GM21619 (cell line): Measurements from ENCODE around the gene CELF1.

Source experiments
- ATAC-seq: cut with Tn5 transposase; IDR thresholded peaks from one replicate; pipeline ENCODE4 v1.9.1; 2021; ENCODE audit not compliant: unreplicated experiment

The CELF1 gene

DNA sequence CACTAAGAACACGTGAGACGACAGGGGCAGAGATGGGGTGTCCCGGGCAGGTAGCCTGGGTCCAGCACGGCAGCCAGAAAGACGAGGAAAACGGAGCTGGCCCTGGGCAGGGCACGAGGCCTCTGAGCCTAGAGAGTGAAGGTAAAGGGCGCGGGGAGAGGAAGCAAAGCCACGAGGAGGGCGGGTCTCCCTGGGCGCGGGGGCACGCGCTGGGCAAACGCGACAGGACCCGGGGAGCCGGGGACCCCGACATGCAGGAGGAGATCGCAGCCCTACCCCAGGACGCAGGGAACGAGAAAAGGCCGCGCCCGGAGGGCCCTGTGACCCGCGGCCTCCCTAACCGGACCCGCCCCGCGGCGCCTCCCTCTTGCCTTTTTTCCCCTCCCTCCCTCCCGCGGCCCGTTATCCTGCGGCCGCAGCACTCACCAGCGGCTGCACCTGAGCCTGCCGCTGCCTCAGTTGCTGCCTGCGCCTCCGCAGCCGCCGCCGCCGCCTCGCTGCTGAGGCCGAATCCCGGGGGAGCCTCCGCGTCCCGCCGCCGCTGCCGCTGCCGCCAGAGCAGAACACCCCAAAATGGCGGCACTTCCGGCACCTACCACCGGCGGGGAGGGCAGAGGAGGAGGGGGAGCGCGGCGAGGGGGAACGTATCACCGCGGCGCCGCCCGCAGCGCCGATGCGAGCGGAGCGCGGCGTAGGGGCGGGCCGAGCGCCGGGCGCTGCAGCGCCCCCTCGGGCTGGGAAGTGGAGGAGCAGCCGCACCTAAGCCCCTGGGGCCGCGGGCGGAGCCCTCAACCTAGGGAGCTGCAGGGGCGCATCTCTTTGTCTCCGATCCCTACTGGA lies at the start of gene CELF1:
TSS of gene CELF1 (minus strand) at position 567 of the 840 bp plus-strand sequence. CDS start 53,609 bp downstream, outside the sequence.
- peak; percentile 85 for ATAC-seq

DNA sequence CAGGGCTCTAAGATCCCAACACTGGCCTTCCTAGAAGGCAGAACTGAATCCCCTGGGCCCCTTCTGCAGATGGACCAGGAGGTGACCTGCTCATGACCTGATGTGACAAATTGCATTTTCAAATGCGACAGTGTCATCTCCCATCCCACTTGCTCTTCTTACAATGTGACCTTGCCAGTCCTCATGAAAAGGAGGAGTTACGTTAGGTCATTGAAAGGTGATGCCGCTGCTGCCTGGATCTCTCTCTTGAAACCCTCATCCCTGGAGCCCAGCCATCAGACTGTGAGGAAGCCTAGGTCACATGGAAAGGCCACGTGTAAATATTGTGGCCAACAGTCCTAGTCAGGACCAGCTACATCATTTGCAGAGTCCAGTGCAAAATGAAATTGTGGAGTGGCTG lies 47.0 kb upstream of the CELF1 start:
- ATAC-seq = no peak

DNA sequence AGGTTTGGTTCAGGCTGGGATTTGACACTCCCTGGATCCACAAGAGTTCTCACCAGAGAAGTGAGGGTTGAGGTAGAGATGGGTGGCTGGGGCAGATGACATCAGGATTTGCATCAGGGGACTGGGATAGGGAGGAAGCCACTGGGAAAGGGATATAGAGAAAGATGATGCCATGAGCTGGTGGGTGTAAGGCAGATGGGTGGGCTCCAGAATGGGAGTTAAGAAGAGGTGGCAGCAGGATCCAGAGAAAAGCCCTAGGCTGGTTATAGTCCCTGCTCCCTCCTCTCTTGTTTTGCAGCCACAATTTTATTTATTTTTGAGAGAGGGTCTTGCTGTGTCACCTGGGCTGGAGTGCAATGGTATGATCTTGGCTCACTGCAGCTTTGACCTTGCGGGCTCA lies 43.0 kb upstream of the CELF1 start:
- ATAC-seq = no peak

- ATAC-seq = no peak
These were observed 42.1 kb upstream of the CELF1 start for GRCh38 chr11:47595029-47595428.

DNA sequence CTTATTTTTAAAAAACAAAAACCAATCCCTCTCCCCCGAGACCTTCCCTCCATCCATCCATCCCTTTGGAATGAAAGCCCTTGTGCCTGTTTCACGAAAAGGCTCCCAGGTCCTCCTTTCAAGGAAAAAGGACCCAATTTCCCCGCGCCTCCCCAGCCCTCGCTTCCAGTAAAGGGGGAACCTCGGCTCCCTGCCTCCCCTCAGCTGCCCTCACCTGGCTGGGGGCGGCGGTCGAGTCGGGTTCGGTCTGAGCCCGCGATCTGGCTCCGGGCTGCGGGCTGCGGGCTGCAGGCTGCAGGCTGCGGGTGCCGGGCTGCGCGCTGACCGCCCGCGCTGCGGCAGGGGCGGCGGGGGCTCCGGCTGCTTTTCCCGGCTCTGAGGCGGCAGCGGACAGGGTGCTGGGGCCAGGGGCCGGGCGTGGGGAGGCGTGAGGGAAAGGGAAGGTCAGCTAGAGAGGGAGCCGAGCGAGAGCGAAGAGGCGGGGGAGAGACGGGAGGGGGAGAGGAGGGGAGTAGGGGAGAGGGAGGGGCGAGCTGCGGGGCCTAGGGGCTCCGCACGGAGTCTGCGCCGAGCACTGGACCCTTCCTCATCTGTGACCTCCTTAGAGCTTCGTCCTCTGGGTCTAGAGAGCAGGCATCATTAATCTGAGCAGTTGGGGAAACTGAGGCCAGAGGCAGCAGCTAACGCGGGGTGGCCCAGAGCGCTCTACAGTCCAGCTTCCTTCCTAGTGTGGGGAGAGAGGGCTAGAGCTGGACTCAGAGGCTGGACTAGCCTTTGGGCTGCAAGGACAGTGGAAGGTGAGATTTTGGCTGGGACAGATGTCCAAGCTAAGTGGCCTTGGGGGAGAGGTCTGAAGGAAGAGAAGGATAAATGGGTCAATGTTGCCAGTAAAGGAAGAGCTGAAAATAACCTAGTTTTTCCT lies 41.3 kb upstream of the CELF1 start, which contains the start of gene C1QTNF4:
TSS of gene C1QTNF4 (minus strand) at position 478 of the 922 bp plus-strand sequence. CDS start 3,601 bp downstream, outside the sequence.
- ATAC-seq = no peak

DNA sequence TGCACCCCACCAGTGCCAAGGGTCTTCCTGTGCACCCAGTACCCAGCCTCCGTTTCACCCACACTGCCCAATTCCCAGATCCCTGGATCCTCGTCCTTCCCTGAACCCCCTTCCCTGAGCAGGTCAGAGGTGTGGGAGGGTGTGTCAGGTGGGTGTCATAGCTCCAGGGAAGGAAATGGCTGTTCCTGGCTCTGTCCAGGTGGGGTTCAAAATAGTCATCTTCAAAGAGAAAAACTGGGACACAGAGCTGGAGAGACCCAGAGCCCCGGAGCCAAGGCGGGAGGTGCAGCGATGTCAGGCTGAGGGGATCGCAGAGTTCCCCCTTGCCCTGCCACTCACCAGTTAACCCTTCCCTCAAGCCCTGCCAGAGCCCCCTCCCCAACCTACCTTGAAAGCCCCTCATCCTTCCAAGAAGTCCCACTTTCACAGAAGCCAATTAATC lies 40.6 kb upstream of the CELF1 start:
- ATAC-seq = no peak

DNA sequence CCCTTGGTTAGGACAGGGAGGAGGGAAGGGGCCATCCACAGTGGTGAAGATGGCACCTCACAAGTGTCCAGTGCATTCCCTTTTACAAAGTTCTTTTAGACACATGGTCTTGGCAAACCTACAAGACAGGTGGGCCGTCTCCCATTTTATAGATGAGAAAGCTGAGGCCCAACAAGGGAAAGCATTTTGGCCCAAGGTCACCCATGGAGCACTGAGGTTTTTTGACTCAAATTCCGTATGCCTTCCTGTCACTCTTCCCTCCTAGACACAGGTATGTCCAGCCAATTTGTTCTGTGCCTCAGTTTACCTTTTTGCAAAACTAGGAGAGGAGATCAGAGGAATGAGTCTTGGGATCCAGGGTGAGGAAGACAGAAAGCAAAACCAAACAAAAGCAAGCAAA lies 40.0 kb upstream of the CELF1 start:
- no peak for ATAC-seq

GRCh38 chr11:47592251-47592650 lies 39.3 kb upstream of the CELF1 start:
- ATAC-seq = no peak

GRCh38 chr11:47591764-47592163 lies 38.8 kb upstream of the CELF1 start:
- ATAC-seq = no peak

DNA sequence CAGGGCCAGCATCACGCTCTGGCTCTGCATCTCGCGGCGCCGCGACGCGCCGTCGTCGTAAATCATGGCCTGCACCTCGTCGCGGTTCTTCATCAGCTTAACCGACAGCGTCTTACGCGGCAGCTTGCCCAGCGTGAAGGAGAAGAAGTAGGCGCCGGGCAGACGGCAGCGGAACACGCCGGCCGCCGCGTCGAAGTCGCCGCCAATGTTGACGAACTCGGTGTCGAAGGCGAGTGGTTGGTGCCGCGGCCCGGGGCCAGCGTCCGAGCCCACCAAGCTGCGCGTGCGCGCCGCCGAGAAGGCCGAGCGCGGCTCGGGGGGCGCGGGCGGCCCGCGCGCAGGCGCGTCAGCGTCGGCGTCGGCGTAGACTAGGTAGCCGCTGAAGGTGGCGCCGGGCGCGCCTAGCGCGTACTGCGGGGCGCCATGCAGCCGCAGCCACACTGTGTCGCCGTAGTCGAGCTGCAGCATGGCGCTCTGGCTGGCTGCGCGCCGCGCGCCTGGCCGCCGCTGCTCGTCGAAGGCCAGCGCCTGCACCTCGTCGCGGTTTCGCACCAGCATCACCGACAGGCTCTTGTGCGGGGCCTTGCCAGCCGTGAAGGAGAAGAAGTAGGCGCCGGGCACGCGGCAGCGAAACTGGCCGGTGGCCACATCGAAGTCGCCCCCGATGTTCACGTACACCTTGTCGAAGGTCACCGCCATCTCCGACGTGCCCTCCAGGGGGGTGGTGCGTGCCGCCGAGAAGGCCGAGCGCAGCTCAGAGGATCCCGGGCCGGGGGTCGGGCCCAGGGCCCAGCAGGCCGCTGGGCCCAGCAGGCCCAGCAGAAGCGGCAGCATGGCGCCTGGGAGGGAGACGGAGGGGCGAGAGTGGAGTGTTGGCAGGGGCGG lies 37.3 kb upstream of the CELF1 start:
- no peak for ATAC-seq

DNA sequence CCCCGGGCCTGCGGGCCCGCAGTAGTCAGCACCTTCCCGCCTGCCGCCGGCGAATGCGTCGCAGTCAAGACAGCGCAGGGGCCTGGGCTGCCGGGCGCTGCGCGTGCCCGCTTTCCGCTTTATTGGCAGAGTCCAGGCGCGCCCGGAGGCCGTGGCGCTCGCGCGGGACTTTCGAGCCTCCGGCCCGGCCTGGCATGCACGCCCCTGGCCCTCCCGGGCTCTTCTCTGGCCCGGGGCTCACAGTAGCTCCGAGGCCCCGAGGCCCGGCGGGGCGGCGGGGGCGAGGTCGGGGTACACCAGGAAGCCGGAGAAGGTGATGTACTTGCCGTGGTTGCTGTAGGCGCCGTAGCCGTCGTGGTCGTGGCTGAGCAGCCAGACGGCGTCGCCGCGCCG lies 36.6 kb upstream of the CELF1 start:
- ATAC-seq = no peak

GRCh38 chr11:47589118-47589517 lies 36.2 kb upstream of the CELF1 start:
- no peak for ATAC-seq

DNA sequence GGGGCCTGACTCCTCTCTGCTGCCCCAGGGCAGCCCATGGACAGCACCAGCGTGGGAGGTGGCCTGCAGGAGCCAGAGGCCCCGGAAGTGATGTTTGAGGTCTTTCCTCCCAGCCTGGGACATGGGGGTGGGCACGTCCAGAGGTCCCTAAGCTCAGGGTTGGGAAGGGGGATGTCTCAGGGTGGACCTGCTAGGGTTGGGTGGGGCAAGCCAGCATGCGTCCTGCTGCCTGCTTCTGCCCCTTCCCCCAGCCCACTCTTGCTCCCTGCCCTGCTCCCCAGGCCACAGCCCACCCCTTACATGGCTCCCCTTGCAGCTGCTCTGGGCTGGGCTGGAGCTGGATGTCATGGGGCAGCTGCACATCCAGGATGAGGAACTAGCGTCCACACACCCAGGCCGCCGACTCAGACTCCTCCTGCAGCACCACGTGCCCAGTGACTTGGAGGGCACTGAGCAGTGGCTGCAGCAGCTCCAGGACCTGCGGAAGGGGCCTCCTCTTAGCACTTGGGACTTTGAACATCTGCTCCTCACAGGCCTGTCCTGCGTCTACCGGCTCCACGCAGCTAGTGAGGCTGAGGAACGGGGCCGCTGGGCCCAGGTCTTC lies 34.9 kb upstream of the CELF1 start:
- no peak for ATAC-seq

DNA sequence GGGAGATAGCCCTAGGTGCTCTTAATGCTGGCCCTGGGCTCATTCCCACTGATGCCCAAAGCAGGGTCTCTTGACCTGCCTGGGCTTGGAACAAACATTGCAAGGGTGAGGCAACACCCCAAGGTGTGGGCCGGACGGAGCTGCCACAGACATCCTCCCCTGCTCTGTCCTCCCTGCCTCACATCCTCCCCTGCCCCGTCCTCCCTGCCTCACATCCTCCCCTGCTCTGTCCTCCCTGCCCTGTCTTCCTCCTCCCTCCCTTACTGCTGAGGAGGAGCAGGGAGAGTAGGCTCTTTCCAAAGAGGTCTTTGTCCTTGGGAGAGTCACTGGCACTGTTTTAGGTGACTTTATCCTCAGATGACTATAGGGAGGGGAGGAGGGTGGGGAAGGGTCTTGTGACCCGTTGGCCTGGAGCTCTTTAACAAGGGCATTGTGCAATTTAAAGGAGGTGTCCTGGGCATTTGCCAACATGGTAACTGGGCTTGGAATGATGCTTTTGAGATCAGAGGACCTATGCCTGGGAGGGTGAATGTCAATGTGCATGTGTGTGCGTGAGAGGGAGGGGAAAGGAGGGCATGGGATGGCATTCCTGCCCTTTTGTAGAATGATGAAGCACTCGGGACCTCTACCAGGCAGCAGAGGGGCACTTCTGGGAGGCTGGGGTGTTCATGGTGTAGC lies 34.2 kb upstream of the CELF1 start:
- ATAC-seq = no peak

GRCh38 chr11:47586098-47586855 lies 33.3 kb upstream of the CELF1 start, which contains the start of gene FAM180B:
Gene FAM180B, plus strand, starts transcription at chr11:47586678. Its CDS starts 91 bp downstream, at chr11:47586769.
- no peak for ATAC-seq

DNA sequence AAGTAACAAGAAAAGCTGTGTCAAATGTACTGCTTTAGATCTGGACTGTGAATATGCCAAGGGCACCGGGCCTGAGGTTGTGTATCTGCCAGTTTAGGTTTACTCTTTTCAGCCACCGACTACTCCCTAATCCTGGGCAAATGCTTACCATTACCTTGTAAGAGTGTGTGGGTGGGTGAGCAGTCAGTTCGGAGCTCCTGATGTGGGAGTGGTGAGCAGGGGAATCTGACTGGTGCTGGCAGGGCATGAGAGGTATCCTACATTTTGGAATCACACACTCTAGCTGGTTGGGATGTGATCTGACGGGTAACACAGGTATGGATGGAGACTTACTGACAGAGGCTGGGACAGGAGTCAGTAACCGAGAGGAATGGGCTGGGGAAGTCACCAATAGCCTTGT lies 30.9 kb upstream of the CELF1 start:
- no peak for ATAC-seq

DNA sequence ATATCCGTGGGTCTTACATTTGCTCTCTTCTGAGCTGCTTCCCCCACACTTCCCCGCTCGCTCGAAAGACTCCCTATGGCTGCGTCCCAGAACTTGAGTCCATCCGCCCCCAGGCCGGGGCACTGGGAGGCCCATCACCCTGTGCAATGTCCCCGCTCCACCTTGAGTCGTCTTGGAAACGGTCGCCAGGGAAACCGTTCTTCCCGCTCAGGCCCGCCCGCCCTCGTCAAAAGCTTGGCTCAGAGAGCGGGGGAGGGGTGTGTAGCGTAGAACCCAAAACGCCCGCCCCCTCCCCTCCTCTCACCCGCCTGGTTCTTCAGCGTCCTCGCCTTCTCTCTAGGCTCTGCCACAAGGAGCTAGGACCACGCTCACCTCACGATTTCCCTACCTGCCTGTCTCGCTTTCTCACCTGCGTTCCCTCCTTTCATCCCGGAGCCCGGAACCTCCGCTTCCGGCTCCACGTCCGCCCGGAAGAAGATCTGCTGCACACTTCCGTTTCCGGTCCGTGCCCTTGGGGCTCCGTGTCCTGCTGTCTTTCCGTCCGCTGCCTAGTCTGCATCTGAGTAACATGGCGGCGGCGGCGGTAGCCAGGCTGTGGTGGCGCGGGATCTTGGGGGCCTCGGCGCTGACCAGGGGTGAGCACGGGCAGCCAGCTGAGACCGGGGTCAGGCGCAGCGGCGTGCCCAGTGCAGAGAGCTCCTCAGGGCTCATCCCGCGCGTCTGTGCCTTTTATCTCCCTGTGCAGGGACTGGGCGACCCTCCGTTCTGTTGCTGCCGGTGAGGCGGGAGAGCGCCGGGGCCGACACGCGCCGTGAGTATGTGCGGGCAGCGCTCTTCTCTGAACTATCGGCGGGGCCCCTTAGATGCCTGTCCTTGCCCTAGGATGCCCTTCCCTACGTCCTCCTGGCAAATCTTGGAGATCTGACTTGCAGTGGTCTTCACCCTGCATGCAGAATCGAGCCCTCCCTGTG lies 25.9 kb upstream of the CELF1 start, which contains the start of the genes KBTBD4 and NDUFS3:
TSS of gene KBTBD4 (minus strand) at position 447 of the 971 bp plus-strand sequence. CDS start at position 428, 19 bp downstream.
TSS of gene NDUFS3 (plus strand) at position 551 of the 971 bp plus-strand sequence. CDS start at position 569, 18 bp downstream.
- ATAC-seq = peak; percentile 93
